Left renal pelvis (tissue), 4 donors: Measurements from ENCODE around the gene TARP. TPM values are rescaled to one million over a fixed set of nuclear protein-coding genes. Genes with fewer than 3 reads are reported as not detected.

ENCODE experiments used
- DNase-seq, 4 donors: peaks; one replicate each; pipeline ENCODE4 v3.0.0-alpha.2; 2013; ENCODE audit warnings: low read depth in 4 of 4, low spot score in 3 of 4
- polyA plus RNA-seq, 4 donors: library from polyadenylated mRNA; unstranded; fragments of 120-200 nt; gene quantifications; one replicate each; pipeline ENCODE4 v1.2.1, GENCODE V29; 2013; ENCODE audit not compliant: insufficient read length in 4 of 4

The TARP gene

GRCh38 chr7:38222481-38223096 is 50.8 kb downstream of the TARP start:
- DNase-seq: peak; percentile 22 to 42 (median 34)

- DNase-seq: no peak
Observed at GRCh38 chr7:38220452-38220851, 53.0 kb downstream of the TARP start.

- no peak for DNase-seq
Observed at GRCh38 chr7:38217672-38218071, 55.8 kb downstream of the TARP start.

GRCh38 chr7:38215735-38216670 is 57.4 kb downstream of the TARP start:
- DNase-seq: peak; percentile 66 to 79 (median 70)

- no peak for DNase-seq
Observed at GRCh38 chr7:38215115-38215514, 58.3 kb downstream of the TARP start.

- DNase-seq: no peak
Observed at GRCh38 chr7:38211940-38212339, 61.5 kb downstream of the TARP start.

GRCh38 chr7:38211486-38211885 is 62.0 kb downstream of the TARP start:
- DNase-seq: no peak

Other genes starting within 250 kb of the TARP start
- 10 to 100 TPM; 43.0 to 79.2 (median 64.8) TPM for gene STARD3NL, start 95.4 kb downstream of the TARP start, polyA plus RNA-seq